H1 (cell line): Measurements from ENCODE around the gene HECTD4. TPM values are rescaled to one million over a fixed set of nuclear protein-coding genes. Genes with fewer than 3 reads are reported as not detected.

ENCODE experiments used
- CTCF ChIA-PET: fragments of 300-600 bp; sonication (Branson Sonifier 250); formaldehyde crosslinking; loops from one replicate; lab custom pipeline; 2021; ENCODE audit not compliant: partially characterized antibody; lab: Charles Lee
- POLR2A ChIA-PET: fragments of 300-600 bp; sonication (Branson Sonifier 250); formaldehyde crosslinking; loops from one replicate; lab custom pipeline; 2021; ENCODE audit warnings: inconsistent platforms; ENCODE audit not compliant: partially characterized antibody; lab: Charles Lee
- DNase-seq, 2 experiments: peaks; one replicate each; pipeline versions ENCODE4 v3.0.0 to v3.0.0-alpha.2; 2010 to 2022; ENCODE audit warnings: low spot score in 2 of 2, low read depth in 1 of 2, mixed read lengths in 1 of 2
- FAIRE-seq: peaks from 2 replicates; lab custom pipeline; 2011; peaks lifted over from hg19 to GRCh38; lab: Jason Lieb, UNC
- H2AFZ ChIP-seq: 2 replicates; pipeline ENCODE4 v1.8.1; 2012; ENCODE audit warnings: low read length, inconsistent platforms
- H2AK5ac ChIP-seq: 2 replicates; pipeline ENCODE4 v1.6.1; 2013; ENCODE audit warnings: low read depth, low read length
- H2BK120ac ChIP-seq: replicated peaks from 2 replicates; pipeline ENCODE3; 2013; ENCODE audit warnings: low read depth, low read length, inconsistent platforms
- H2BK12ac ChIP-seq: 2 replicates; pipeline ENCODE4 v1.6.1; 2013; ENCODE audit warnings: low read depth, low read length
- H2BK15ac ChIP-seq: 2 replicates; pipeline ENCODE4 v1.6.1; 2013; ENCODE audit warnings: low read length
- H2BK20ac ChIP-seq: 2 replicates; pipeline ENCODE4 v1.6.1; 2013; ENCODE audit warnings: low read length
- H2BK5ac ChIP-seq: 2 replicates; pipeline ENCODE4 v1.6.1; 2013; ENCODE audit warnings: low read depth, low read length
- H3K14ac ChIP-seq: 2 replicates; pipeline ENCODE4 v1.6.1; 2013; ENCODE audit warnings: inconsistent platforms; ENCODE audit not compliant: insufficient read length
- H3K18ac ChIP-seq: 2 replicates; pipeline ENCODE4 v1.6.1; 2013; ENCODE audit warnings: low read length; ENCODE audit errors: extremely low read depth
- H3K23ac ChIP-seq: 2 replicates; pipeline ENCODE4 v1.6.1; 2013; ENCODE audit warnings: inconsistent platforms; ENCODE audit not compliant: insufficient read length
- H3K23me2 ChIP-seq: 2 replicates; pipeline ENCODE4 v1.6.1; 2013; ENCODE audit warnings: low read depth, low read length
- H3K27ac ChIP-seq: 2 replicates; pipeline ENCODE4 v1.6.1; 2011; ENCODE audit warnings: low read depth, low read length, inconsistent platforms
- H3K27me3 ChIP-seq, 4 experiments: replicated peaks in 1 of 4; 1 replicate in 1 of 4; 2 replicates in 3 of 4; pipeline versions ENCODE4 v1.6.1 to v1.8.1; 2011 to 2013; ENCODE audit warnings: low read length in 3 of 4, mild to moderate bottlenecking in 3 of 4, inconsistent platforms in 2 of 4, mixed read lengths in 2 of 4, moderate library complexity in 1 of 4; ENCODE audit not compliant: control insufficient read depth in 3 of 4, insufficient read depth in 3 of 4; ENCODE audit errors: extremely low read depth in 1 of 4
- H3K36me3 ChIP-seq, 4 experiments: 2 replicates each; pipeline versions ENCODE4 v1.6.1 to v1.8.1; 2011 to 2013; ENCODE audit warnings: mild to moderate bottlenecking in 4 of 4, low read length in 3 of 4, moderate library complexity in 2 of 4, control low read depth in 1 of 4, inconsistent platforms in 1 of 4; ENCODE audit not compliant: insufficient read depth in 4 of 4, control insufficient read depth in 2 of 4
- H3K4ac ChIP-seq: replicated peaks from 2 replicates; pipeline ENCODE3; 2013; ENCODE audit warnings: low read length, low read depth, mixed read lengths, inconsistent platforms; ENCODE audit not compliant: insufficient read length
- H3K4me1 ChIP-seq, 4 experiments: replicated peaks in 1 of 4; 1 replicate in 1 of 4; 2 replicates in 3 of 4; pipeline versions ENCODE4 v1.6.1 to v1.8.1; 2011 to 2013; ENCODE audit warnings: low read length in 3 of 4, inconsistent platforms in 2 of 4, mixed read lengths in 1 of 4; ENCODE audit not compliant: insufficient read depth in 4 of 4, control insufficient read depth in 3 of 4
- H3K4me2 ChIP-seq, 2 experiments: 2 replicates each; pipeline versions ENCODE4 v1.6.1 to v1.8.1; 2011 to 2013; ENCODE audit warnings: low read depth in 2 of 2, low read length in 2 of 2, control low read depth in 1 of 2, inconsistent platforms in 1 of 2, mild to moderate bottlenecking in 1 of 2; ENCODE audit not compliant: insufficient read depth in 1 of 2
- H3K4me3 ChIP-seq, 4 experiments: fragments of 200-600, 300-600 bp in 1 of 4; sonication (generic), shearing (Covaris generic), sonication (Bioruptor Twin) in 1 of 4; 2 replicates each; pipeline versions ENCODE4 v1.5.1 to v1.8.1; 2011 to 2016; ENCODE audit warnings: low read length in 4 of 4, low read depth in 3 of 4, control low read depth in 2 of 4, inconsistent platforms in 2 of 4, mild to moderate bottlenecking in 2 of 4, mixed read lengths in 1 of 4, moderate library complexity in 1 of 4; ENCODE audit not compliant: insufficient read depth in 2 of 4; ENCODE audit errors: extremely low read depth in 1 of 4
- H3K56ac ChIP-seq: replicated peaks from 2 replicates; pipeline ENCODE3; 2013; ENCODE audit warnings: low read depth, mild to moderate bottlenecking, mixed read lengths, low read length, inconsistent platforms; ENCODE audit not compliant: insufficient read length
- H3K79me1 ChIP-seq: 2 replicates; pipeline ENCODE4 v1.6.1; 2013; ENCODE audit warnings: low read depth, low read length, control low read depth
- H3K79me2 ChIP-seq, 2 experiments: 2 replicates each; pipeline versions ENCODE4 v1.6.1 to v1.8.1; 2012 to 2013; ENCODE audit warnings: low read length in 2 of 2, mild to moderate bottlenecking in 2 of 2, inconsistent platforms in 1 of 2; ENCODE audit not compliant: insufficient read depth in 2 of 2, control insufficient read depth in 1 of 2
- H3K9ac ChIP-seq, 4 experiments: replicated peaks in 1 of 4; 1 replicate in 1 of 4; 2 replicates in 3 of 4; pipeline versions ENCODE4 v1.6.1 to v1.8.1; 2011 to 2013; ENCODE audit warnings: low read depth in 3 of 4, low read length in 3 of 4, control low read depth in 2 of 4, mild to moderate bottlenecking in 2 of 4, moderate library complexity in 2 of 4, inconsistent platforms in 1 of 4; ENCODE audit errors: extremely low read depth in 1 of 4
- H3K9me3 ChIP-seq, 2 experiments: 2 replicates each; pipeline versions ENCODE4 v1.6.1 to v1.8.1; 2012 to 2013; ENCODE audit warnings: mild to moderate bottlenecking in 2 of 2, moderate library complexity in 2 of 2, control low read depth in 1 of 2, inconsistent platforms in 1 of 2, low read depth in 1 of 2, low read length in 1 of 2, mixed read lengths in 1 of 2; ENCODE audit not compliant: insufficient read depth in 2 of 2
- H4K20me1 ChIP-seq, 2 experiments: replicated peaks in 1 of 2; 2 replicates each; pipeline versions ENCODE3 to v1.8.1; 2011 to 2013; ENCODE audit warnings: inconsistent platforms in 2 of 2, low read length in 2 of 2, mild to moderate bottlenecking in 1 of 2; ENCODE audit not compliant: insufficient read depth in 2 of 2, control insufficient read depth in 1 of 2
- H4K5ac ChIP-seq: 2 replicates; pipeline ENCODE4 v1.6.1; 2013; ENCODE audit warnings: low read length, low read depth, mixed read lengths, inconsistent platforms; ENCODE audit not compliant: insufficient read length
- H4K8ac ChIP-seq: 2 replicates; pipeline ENCODE4 v1.8.0; 2013; ENCODE audit warnings: mild to moderate bottlenecking, moderate library complexity, low read length, inconsistent platforms; ENCODE audit not compliant: insufficient read depth; ENCODE audit errors: extremely low read depth
- H4K91ac ChIP-seq: replicated peaks from 2 replicates; pipeline ENCODE3; 2013; ENCODE audit warnings: low read length, mixed read lengths, inconsistent platforms; ENCODE audit not compliant: insufficient read length
- CEBPB ChIP-seq: IDR thresholded peaks from 2 replicates; pipeline ENCODE4 v1.6.1; 2012; ENCODE audit warnings: low read depth, low read length
- E2F6 ChIP-seq: IDR thresholded peaks from 2 replicates; pipeline ENCODE4 v1.6.1; 2012; ENCODE audit warnings: inconsistent platforms
- EP300 ChIP-seq, 2 experiments: IDR thresholded peaks; 1 replicate in 1 of 2; 2 replicates in 1 of 2; pipeline ENCODE4 v1.6.1; 2011 to 2012; ENCODE audit warnings: low read depth in 2 of 2, low read length in 2 of 2, mild to moderate bottlenecking in 2 of 2, borderline replicate concordance in 1 of 2, inconsistent platforms in 1 of 2, moderate library complexity in 1 of 2
- FOSL1 ChIP-seq: IDR thresholded peaks from 2 replicates; pipeline ENCODE4 v1.6.1; 2011; ENCODE audit warnings: mild to moderate bottlenecking, low read depth, low read length, moderate library complexity; ENCODE audit not compliant: insufficient read depth
- MAX ChIP-seq: IDR thresholded peaks from 2 replicates; pipeline ENCODE4 v1.6.1; 2012; ENCODE audit warnings: inconsistent platforms
- POLR2AphosphoS5 ChIP-seq: IDR thresholded peaks from 2 replicates; pipeline ENCODE4 v1.6.1; 2011; ENCODE audit warnings: low read depth, low read length
- SIX5 ChIP-seq: IDR thresholded peaks from 2 replicates; pipeline ENCODE4 v1.6.1; 2011; ENCODE audit warnings: mild to moderate bottlenecking, low read depth, low read length
- SP2 ChIP-seq: IDR thresholded peaks from 2 replicates; pipeline ENCODE4 v1.6.1; 2012; ENCODE audit warnings: mild to moderate bottlenecking, low read length, inconsistent platforms
- TAF7 ChIP-seq: optimal IDR thresholded peaks from 2 replicates; pipeline ENCODE3; 2011; ENCODE audit warnings: low read depth, mild to moderate bottlenecking, inconsistent platforms, low read length, moderate library complexity, borderline replicate concordance
- TCF12 ChIP-seq: IDR thresholded peaks from 2 replicates; pipeline ENCODE4 v1.6.1; 2011; ENCODE audit warnings: low read depth, mild to moderate bottlenecking, low read length
- USF2 ChIP-seq: IDR thresholded peaks from 2 replicates; pipeline ENCODE4 v1.6.1; 2011; ENCODE audit warnings: low read length, improper control_type of control experiment
- WGBS, 2 experiments: shearing (Covaris generic) in 1 of 2; methylation state at CpG; one replicate each; pipeline versions ENCODE4 v1.1.6 to v1.1.7; 2013 to 2015; ENCODE audit warnings: low lambda C conversion rate in 2 of 2, mixed read lengths in 2 of 2, inconsistent platforms in 1 of 2, low coverage in 1 of 2, missing lambda C conversion rate in 1 of 2; ENCODE audit not compliant: insufficient replicate concordance in 2 of 2, insufficient coverage in 1 of 2, insufficient read length in 1 of 2; ENCODE audit errors: extremely low coverage in 1 of 2, missing lambda C conversion rate in 1 of 2; 5-methylcytosine and 5-hydroxymethylcytosine counted together
- polyA plus RNA-seq, 7 experiments: library from polyadenylated mRNA; depleted of rRNA in 3 of 7; stranded (reverse) in 5 of 7; unstranded in 2 of 7; fragments of >200 nt in 5 of 7; fragments of 200-250 nt in 2 of 7; gene quantifications; 1 replicate in 5 of 7; 2 replicates in 1 of 7; 4 replicates in 1 of 7; pipeline versions ENCODE4 v1.2.1 to v1.2.3, GENCODE V29; 2011 to 2013; ENCODE audit warnings: missing spikeins in 2 of 7, mixed read lengths in 2 of 7
- total RNA-seq: library from RNA; stranded (reverse); fragmentation: NEBNext Ultra II Directional; extraction: Animal tissue kit (Norgen Biotek cat#: 25700); gene quantifications from 2 replicates; pipeline ENCODE4 v1.2.1, GENCODE V29; 2021

The HECTD4 gene
- total and polyA plus RNA-seq, 2 of the 8 experiments (the other 6 are each of a cell fraction or from before 2014, with no cell fraction given): 6.5 to 33.7 TPM

- H3K79me2 ChIP-seq: no peaks in the 10 kb centered on the region
- no peak overlapping the region for H4K91ac ChIP-seq
- H3K14ac ChIP-seq: no peak overlapping the region
- no peak overlapping the region for H3K4me2 ChIP-seq
- no peak overlapping the region for H2BK12ac ChIP-seq
- no peak overlapping the region for H2AK5ac ChIP-seq
- H3K23ac ChIP-seq: no peak overlapping the region
- H2BK15ac ChIP-seq: no peak overlapping the region
- H4K8ac ChIP-seq: peak overlapping the region; percentile 23; the same call in 1 of the 2 replicates
- H3K23me2 ChIP-seq: no peaks in the 10 kb centered on the region
- no peak overlapping the region for H3K4ac ChIP-seq
- no peaks in the 10 kb centered on the region for H4K20me1 ChIP-seq
- CTCF ChIA-PET: interaction anchor here (1.1 to 5.9 kb wide), 3 partner anchors 11 to 192 kb away, joined by 3 to 43 read pairs (median 22); no protein-coding TSS in a partner anchor
- no peak overlapping the region for H3K9ac ChIP-seq
- DNase-seq (no peak), FAIRE-seq (no peak)
- H4K5ac ChIP-seq: no peak overlapping the region
- H2BK120ac ChIP-seq: no peak overlapping the region
- no peak overlapping the region for H2BK5ac ChIP-seq
- no peak overlapping the region for H2BK20ac ChIP-seq
- 95% methylated on average over 19 of the region's 20 CpGs; no CpG with 5 or more reads in 1 of the 2 experiments for WGBS, 2 experiments
- no peak overlapping the region for H2AFZ ChIP-seq
- no peaks in the 10 kb centered on the region for H3K9me3 ChIP-seq
- POLR2A ChIA-PET: interaction anchor here (2.0 kb wide), 1 partner anchor 8 kb away, joined by 6 read pairs; no protein-coding TSS in a partner anchor
- H3K56ac ChIP-seq: no peak overlapping the region
- H3K79me1 ChIP-seq: no peaks in the 10 kb centered on the region
- no peaks in the 10 kb centered on the region for H3K4me1 ChIP-seq
- no peak overlapping the region for H3K4me3 ChIP-seq
- no peak overlapping the region for H3K18ac ChIP-seq
- H3K36me3 ChIP-seq: peaks cover 6 to 38% (median 13%) of the 10 kb centered on the region in 4 experiments; a peak in 7 of 8 replicates
- no peak overlapping the region for H3K27ac ChIP-seq
- H3K27me3 ChIP-seq: peaks cover 0 to 1% (median 0%) of the 10 kb centered on the region in 4 experiments; a peak in 1 of 7 replicates
- TF ChIP-seq FOSL1: no peak
- no peak for TF ChIP-seq TAF7
- TF ChIP-seq TCF12: no peak
- TF ChIP-seq SIX5: no peak
- no peak for TF ChIP-seq CEBPB
- TF ChIP-seq MAX: no peak
- TF ChIP-seq POLR2AphosphoS5: no peak
- no peak for TF ChIP-seq EP300 (IDR thresholded peaks at IDR 0.05; ENCODE audit: borderline replicate concordance in 1 of 2, low read depth in 2 of 2, low read length in 2 of 2)
- no peak for TF ChIP-seq E2F6
- TF ChIP-seq USF2: no peak
- TF ChIP-seq SP2: no peak
Observed at GRCh38 chr12:112194601-112195247, 187.5 kb downstream of the HECTD4 start.
